DMS153 treated with DMSO at 0.1 percent for 48 hours (cell line): ENCODE measurements around the gene ZKSCAN8.
"Not testable (repeated sequence)": the region's sequence is repeated elsewhere in the genome, so short reads cannot be mapped to it uniquely, and the experiment has no call there.

Experiments
- DNase-seq: peaks from one replicate; lab custom pipeline; 2025; ENCODE audit not compliant: unreplicated experiment; lab: John Stamatoyannopoulos, UW

Gene ZKSCAN8

DNA sequence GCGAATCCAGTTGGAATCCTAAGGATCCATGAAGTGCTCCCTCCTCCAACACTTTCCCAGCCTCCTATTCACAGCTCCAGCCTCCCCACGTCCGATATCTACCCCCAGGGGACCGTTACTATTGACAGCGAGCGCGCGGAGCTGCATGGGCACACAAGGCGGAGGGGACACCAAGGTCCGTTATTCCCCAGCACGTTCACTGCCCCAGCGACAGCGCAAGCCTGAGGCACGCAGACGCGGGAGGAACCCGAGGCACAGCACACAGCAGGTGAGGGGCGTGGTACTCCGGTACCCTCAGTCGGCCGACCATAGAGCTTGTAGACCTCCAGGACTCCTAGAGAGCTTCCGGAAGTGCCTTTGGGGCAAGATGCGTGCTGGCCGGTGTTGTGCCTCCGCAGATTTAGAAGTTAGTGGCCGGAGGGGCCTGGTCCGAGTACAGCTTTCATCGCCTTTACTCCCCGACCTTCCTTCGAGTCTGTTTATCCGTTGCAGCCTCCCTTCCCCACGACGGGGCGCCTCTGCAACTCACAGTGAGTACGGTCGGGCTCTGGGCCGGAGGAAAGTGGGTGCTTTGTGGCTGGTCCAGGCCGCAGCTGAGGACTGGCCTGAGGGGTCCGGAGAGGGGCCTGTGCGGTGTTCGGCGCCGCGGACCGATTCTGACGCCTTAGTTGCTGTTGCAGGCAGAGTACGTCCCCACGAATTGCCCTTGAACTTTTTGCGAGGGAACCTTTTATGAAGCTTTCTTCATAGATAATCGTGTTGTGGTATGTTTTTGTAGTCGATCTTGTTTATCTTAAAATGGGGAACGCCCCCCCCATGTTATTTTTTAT is at the start of gene ZKSCAN8:
ZKSCAN8 (plus strand) TSS at position 384 of the 830 bp plus-strand sequence. CDS start 6,525 bp downstream, outside the sequence.
- peak; percentile 89 for DNase-seq

DNA sequence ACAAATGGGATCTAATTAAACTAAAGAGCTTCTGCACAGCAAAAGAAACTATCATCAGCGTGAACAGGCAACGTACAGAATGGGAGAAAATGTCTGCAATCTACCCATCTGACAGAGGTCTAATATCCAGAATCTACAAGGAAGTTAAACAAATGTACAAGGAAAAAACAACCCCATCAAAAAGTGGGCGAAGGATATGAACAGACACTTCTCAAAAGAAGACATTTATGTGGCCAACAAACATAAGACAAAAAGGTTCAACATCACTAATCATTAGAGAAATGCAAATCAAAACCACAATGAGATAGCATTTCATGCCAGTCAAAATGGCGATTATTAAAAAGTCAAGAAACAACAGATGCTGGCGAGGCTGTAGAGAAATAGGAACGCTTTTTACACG is 39.5 kb upstream of the ZKSCAN8 start:
- DNase-seq = not testable (repeated sequence)

DNA sequence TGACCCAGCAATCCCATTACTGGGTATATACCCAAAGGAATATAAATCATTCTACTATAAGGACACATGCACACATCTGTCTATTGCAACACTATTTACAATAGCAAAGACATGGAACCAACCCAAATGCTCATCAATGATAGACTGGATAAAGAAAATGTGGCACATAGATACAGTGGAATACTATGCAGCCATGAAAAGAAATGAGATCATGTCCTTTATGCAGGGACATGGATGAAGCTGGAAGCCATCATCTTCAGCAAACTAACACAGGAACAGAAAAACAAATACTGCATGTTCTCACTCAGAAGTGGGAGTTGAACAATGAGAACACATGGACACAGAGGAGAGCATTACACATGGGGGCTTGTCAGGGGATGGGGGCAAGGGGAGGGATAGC is 39.0 kb upstream of the ZKSCAN8 start:
- not testable (repeated sequence) for DNase-seq

DNA sequence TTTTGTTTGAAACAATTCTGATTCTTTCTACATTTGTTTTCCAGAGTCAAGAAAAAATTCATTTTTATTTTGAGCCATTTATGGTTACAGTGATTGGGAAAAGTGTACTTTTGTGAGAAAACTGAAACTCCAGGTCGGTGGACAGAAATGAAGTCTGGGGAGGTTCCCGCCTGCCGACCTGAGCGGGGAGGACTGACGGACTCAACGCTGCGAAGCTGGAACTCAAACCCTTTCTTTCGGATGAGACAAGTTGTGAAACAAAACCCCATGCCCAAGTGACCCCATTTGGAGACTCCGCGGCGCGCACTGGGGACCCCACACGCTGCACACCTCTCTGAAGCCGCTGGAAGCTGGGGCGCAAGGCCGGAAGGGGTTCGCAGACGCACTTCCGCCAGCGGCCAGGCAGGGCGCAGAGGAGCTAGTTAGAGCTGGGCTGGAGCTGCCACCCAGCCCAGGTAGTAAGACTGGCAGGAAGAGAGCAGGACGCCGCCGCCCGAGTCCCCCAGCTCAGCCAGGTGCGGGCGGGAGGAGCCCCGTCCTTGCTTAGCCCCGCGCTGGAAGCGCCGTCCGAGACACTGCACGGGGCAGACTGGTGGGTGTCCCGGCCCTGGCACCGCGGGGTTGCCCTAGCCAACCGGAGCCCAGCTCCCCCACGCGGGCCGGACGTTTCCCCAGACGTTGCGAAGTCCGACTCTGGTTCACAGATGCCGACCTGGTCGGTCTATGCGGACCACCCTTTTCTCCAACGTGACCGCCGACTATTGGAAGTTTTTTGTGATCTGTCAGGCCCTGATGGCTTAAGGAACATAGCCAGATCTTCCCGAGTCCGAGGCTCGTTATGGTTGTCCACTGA is 37.1 kb upstream of the ZKSCAN8 start:
- DNase-seq = peak; percentile 76

DNA sequence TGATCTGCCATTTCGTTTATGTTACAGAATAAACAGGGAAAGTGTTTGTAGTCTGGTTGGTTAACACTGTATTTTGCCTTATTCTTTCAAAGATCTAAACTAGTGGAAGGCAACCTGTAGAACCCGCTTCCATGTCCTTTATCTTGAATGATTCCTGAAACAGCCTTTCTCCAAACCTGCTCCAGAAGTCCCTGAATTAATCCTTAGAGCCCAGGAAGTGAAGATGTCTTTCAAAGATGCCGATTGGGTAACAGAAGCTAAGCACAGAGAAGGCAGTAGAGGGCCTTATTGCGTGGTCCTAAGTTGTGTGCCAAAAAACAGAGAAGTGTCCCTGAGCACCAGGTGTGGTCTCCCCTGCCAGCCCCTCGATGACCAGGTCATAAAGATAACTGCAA is 36.4 kb upstream of the ZKSCAN8 start:
- no peak for DNase-seq

DNA sequence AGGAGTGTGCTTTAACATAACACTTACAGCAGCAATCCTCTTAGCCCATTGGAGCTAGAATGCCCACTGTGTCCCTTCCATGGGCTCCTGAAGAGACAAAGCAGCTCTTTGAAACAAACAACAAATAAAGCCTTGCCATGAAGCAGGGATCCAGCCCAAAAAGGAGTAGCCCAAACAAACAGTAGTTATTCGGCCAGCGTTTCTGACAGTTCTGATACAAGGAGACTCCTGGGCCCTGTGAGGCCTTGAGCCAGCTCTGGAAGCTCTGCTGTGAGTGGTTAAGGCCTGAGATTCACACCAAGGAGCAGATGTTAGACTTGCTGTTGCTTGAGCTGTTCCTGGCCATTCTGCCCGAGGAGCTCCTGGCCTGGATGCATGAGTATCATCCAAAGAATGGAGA is 34.2 kb upstream of the ZKSCAN8 start:
- DNase-seq = no peak

DNA sequence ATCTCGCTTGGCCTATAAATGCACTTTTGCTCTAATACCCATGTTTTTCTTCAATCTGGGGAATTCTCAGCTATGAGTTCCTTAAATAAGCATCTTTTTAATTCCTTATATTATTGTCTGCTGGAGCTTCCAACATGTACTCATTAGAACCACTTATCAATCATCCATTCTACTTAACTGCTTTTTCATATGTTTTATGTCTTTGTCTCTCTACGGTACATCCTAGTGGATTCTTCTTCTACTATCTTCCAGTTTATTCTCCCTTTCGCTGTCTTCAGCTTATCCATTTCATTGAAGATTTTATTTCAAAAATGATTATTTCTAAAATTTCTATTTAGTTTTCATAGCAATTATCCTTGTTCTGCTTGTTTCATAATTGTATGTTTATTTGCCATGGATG is 29.7 kb upstream of the ZKSCAN8 start:
- DNase-seq = no peak

DNA sequence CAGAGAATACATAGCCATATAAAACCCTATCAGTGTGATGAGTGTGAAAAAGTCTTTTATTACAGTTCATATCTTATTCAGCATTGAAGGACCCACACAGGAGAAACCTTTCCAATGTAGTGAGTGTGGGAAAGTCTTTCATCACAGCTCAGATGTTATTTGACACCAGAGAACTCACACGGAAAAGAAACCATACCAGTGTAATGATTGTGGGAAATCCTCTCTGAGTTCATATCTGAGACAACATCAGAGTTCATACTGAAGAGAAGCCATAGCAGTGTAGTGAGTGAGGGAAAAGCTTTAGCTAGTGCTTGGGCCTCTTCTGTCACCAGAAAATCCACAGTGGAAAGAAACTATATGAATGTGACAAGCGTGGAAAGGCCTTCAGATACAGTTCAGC is 25.9 kb upstream of the ZKSCAN8 start:
- no peak for DNase-seq

DNA sequence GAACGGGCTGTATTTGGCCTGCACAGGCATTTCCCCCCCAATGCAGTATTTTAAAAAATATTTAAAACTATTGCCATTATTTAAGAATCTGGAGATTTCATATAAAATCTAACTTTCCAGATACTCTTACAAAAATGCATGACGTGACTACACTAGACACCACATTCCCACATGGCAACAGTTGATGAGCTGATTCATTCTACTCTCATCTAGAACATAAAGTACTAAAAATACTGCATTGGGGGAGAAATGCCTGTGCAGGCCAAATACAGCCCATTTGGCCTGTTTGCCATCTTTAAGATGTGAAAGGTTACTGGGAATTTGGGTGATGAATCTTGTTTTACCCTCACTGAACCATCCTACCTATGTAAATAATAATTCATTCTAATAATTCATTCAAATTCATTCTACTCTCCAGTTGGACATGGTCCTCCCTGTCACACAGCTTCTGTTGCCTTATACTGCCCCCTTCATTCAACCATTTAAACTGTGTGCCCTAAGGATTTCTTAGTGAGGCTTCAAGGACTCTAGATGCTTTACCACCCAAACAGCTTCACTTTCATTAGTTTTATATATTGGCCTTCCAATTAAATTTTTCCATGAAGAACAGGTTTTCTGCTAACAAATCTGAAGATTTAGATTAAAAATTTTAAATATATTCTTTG is 24.2 kb upstream of the ZKSCAN8 start:
- no peak for DNase-seq

DNA sequence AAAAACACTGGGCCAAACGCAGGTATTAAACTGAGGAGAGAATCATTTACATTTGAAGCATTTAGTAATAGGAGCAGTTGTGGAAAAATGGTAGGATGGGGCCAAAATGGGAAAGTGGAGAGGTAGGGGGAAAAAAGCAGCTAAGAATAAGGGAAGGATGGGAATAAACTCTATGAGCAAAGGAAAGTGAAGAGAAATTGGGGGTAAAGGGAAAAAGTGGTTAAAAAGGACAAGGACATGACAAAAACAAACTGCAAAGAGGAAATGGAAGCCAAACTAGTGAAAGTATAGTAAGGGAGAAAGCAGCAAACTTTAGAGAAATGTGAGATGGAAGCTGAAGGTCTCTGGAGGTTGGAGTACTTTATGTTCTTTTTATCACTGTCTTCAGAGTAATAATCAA is 23.5 kb upstream of the ZKSCAN8 start:
- DNase-seq = no peak

DNA sequence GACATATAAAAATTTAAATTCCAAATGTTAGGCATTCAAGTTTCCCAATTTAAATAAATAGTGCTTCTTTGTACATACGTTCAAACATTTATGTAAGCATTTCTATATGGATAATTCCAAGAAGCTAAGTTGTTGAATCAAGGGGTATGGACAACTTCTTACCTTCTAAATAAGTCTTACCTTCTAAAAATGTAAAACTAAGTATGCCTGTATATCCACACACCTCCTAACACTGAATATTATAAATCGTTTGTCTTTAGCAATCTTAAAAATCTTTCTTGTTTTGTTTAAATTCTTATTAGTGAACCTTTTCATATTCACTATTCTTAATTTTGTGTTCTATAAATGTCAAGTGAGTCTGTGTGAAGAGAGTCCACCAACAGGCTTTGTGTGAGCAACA is 19.8 kb upstream of the ZKSCAN8 start:
- no peak for DNase-seq

DNA sequence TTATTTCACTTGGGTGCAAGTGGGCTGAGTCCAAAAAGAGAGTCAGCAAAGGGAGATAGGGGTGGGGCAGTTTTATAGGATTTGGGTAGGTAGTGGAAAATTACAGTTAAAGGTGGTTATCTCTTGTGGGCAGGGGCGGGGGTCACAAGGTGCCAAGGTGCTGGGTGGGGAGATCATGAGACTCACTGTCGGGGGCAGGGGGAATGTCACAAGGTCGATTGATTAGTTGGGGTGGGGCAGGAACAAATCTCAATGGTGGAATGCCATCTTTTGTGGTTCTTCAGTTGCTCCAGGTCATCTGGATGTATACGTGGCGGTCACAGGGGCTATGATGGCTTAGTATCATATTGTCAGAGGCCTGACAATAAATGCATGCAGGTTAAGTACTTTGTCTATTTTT is 19.4 kb upstream of the ZKSCAN8 start:
- DNase-seq = not testable (repeated sequence)

DNA sequence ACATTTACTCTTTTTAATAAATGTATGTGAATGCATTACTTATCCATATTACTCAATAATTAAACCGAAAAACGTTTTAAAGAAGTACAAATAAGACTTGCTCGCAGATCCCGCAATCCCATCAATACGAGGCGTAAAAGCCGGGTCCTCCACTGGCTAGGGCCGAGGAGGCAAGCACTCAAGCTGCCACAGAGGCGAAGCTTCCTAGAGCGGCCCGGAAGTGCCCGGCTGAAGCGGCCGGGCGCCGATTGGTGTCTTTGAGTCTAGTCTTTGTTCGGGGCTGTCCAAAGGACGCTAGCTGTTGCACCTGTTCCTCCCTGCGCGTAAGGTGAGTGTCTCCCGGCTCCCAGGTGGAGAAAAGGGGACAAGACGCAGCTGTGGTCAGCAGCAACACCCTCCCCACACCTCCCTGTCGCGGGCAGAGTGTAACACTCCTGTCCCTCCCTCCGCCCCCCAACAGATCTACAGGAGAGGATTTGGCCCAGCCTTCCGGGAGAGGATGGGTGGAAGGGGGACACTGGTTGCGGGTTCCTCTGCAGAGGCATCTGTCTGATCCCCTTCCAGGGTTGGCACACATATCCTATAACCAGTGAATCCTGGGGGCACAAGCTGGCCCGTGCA is 17.2 kb upstream of the ZKSCAN8 start, which contains the start of gene ZSCAN16:
ZSCAN16 (plus strand) TSS at position 260 of the 621 bp plus-strand sequence. CDS start 835 bp downstream, outside the sequence.
- DNase-seq = peak; percentile 82

DNA sequence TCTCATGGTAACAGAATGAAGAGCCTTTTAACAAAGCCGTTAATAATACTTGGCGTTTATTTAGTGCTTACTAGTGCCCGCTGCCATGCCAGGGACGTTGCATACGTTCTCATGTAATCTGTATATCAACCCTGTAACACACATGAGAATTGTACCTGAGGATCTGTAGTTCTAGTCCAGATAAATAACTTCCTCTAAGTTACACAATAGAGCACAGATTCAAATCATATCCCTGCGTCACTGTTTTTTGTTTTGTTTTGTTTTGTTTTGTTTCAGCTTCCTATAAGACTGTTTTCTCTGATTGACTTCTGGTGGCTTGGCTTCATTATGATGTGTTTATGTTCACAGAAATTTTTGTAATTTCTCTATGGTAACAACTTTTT is 16.7 kb upstream of the ZKSCAN8 start:
- DNase-seq = no peak

DNA sequence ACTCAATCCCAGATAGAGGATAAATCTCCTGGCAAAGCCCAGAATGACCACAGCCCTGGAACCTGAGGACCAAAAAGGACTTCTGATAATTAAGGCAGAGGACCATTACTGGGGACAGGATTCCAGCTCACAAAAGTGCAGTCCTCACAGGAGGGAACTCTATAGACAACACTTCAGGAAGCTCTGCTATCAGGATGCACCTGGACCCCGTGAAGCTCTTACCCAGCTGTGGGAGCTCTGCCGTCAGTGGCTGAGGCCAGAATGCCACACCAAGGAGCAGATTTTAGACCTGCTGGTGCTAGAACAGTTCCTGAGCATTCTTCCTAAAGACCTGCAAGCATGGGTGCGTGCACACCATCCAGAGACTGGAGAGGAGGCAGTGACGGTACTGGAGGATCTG is 16.3 kb upstream of the ZKSCAN8 start:
- DNase-seq = no peak

DNA sequence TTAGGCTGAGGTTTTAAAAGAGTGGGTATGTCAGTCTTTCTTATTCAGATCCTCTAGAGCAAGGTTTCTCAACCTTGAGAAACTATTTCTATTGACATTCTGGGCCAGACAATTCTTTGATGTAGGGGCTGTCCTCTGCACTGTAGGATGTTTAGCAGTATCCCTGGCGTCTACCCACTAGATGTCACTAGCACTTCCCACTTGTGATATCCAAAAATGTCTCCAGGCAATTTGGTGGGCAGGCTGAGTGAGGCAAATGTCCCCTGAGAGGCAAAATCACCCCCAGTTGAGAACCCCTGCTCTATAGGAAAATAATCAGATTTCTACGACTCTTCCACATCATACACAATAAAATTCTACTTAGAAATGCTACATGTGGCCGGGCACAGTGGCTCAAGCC is 7.7 kb upstream of the ZKSCAN8 start:
- peak; percentile 9 for DNase-seq

DNA sequence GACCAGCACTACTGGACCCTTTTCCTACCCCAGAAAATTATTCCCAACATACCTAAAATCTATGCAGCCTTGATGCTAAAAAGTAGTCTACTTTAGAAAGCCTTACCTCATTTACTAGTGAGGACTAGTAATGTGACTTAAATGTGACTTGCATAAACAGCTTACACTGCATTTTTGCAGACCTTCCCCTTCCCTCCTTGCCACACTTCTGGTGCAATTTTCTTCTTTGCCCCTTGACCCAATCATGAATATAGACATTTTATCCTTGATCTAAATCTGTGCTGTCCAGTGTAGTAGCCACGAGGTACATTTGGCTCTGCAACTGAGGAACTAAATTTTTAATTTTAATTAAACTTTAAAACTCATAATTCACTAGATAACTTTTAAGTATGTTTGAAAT is 7.0 kb upstream of the ZKSCAN8 start:
- DNase-seq = no peak

DNA sequence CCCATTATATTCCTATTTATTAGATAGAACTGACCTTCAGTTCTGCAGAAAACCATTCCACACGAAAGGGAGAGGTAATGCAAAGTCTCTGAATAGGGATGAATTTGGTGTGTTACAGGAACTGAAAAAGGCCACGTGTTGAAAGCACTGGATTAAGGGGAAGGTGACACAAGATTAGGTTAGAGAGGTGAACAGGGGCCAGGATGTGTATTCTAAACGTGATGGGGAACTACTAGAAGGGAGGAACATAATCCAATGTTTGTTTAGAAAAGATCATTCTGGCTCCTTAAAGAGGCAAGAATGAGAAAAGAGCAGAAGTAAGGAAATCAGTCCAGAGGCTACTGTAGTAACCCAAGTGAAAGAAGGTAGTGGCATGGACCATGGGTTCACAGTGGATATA is 6.3 kb upstream of the ZKSCAN8 start:
- DNase-seq = no peak

DNA sequence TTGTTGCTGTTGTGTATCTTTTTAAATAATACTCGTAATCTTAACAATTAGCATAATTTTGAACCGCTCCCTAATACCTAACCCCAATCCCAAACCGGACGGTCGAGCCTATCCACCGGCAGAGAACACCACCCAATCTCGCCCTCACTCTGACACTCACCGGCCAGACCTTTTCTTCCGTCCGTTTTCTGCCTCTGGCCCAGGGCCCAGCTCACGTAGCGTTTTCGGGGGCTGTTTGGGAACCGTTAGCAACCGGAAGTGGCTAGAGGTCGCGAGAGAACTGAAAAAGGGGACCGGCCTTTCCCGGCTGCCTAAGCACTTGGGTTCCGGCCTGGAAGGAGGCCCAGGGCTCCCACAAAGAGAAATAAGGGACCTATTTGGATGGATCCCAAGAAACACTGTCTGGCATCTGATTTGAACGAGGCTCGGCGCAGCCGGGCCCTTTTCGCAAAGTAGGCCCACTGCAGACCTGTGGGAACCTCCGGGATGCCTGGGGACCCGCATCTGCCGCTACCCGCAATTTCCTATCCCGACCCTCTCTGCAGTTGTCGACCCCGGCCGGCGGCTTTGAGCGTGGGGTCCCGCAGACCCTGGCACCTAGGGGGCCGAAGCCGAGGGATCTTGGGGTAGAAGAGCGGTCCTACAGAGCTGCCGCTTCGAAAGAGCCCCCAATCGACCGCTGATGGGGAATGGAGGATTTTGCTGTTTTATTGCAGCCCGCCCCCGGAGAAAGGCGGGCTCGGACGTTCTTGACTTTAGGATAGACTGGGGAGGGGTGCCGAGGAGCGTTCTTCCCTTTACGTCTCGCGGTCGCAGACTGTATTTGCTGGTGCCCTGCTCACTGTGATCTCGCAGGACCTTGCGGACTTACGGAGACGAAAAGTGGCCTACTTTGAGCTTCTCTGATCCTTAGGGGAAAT is 4.8 kb upstream of the ZKSCAN8 start:
- peak; percentile 87 for DNase-seq

DNA sequence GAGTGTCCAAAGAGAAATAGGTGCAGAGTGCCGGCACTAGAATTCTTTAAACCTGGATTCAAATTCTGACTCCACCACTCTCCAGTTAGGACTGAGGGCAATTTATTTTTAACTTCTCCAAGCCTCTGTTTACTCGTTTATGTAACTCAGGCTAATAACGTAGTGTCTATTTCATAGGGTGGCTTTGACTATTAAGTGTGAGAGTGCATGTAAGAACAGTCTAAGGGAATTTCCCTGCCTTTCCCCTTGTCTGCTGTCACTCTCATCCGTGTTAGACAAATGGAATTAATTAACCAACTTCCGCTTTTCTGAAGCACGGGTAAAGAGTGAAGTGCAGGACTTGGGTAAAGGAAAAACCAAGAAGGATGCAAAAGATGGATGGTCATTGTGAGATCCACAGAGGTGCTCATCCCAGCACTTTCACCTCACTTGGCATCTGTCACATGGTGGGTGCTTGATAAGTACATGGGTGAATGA is 4.1 kb upstream of the ZKSCAN8 start:
- DNase-seq = peak; percentile 7
